ENCODE results near the gene TOX2. TPM values are rescaled to one million over a fixed set of nuclear protein-coding genes. Genes with fewer than 3 reads are reported as not detected.

Gene TOX2
- total RNA-seq, 1 experiment from 2014 or later = 0.06 TPM

GRCh38 chr20:43975096-43975768 lies 60.6 kb downstream of the TOX2 start:
- DNase-seq (ENCODE audit: low read depth) = peak; percentile 67

DNA sequence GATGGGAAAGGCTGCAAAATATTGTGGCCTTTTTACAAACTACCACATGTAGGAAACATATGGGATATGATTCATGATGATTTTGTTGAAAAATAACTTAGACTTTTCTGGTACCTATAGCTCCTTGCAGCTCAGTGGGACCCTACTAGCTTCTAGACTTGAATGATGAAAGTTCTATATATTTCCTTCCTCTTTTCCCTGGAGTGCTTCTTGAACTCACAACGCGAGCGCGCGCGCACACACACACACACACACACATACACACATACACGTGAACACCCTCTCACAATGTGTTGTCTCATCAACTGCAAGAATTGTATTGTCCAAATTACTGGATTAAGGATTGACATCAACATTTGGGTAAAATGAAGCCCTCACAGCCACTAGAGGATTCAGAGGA lies 61.9 kb downstream of the TOX2 start:
- no peak for DNase-seq (ENCODE audit: low read depth)

DNA sequence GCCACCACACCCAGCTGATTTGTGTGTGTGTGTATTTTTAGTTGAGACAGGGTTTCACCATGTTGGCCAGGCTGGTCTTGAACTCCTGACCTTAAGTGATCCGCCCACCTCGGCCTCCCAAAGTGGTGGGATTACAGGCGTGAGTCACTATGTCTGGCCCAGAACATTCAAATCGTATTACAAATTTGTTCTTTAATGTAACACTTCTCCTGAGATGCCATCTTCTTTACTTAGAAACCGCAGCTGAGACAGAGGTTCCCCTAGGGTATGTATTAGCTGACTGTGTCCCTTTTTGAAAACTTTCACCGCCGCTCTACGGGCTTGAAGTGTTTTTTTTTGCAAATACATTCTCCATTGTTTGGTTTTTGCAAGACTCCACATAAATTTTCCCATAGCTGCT lies 62.6 kb downstream of the TOX2 start:
- peak; percentile 41 for DNase-seq (ENCODE audit: low read depth)

DNA sequence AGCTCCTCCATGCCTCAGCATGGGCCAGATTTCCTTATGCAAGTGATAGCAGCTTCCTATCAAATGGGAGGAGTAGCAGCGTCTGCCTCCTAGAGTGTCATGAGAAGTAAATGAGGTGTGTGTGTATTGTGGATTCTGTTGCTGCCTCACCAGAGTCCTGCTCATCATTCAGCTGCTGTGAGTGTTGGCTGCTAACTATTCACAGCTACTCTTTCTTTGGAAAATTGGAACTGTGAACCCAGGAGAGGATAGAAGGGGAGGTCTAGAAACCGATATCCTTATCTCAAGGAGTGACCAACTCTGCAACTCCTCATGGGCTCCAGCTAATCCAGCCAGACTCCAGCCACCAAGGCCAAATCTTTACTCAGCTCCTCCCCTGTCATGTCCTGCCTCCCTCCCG lies 63.3 kb downstream of the TOX2 start:
- no peak for DNase-seq (ENCODE audit: low read depth)

GRCh38 chr20:43979576-43980105 lies 65.0 kb downstream of the TOX2 start:
- DNase-seq (ENCODE audit: low read depth) = no peak

DNA sequence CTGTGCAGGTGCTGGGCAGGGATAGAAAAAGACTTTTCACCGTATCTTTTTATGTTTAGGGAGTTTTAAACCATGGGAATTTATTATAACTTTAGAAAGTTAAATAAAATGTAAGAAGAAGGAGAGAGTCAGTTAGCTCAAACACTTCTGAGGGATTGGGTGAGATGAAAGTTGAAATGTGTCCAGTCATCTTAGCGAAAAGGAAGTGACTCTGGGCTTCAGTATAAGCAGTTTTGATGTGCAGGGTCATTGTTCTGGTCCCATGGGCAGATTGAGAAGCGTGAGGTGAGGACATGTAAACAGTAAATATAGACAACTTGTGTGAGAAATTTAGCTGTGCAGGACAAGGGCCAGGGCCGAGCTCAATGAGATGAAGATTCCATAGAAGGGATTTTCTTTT lies 66.9 kb downstream of the TOX2 start:
- DNase-seq (ENCODE audit: low read depth) = no peak

DNA sequence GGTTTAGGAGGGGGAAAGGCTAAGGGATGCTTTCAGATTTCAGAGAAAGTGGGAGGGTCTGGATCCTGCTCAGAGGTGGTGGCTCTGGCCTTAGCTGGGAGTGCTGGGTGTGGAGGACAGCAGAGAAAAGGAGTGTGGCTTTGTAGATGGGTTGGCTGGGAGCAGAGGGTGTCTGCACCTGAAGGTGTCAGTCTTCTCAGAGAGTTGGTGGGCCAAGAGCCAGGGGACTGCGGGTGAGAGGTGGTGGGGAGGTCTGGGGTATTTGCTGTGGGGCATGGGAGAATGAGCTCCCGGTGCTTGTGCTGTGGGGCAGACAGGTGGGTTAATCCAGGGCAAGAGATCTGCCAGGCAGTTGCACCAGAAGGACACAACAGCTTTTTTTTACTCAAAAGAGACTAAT lies 67.4 kb downstream of the TOX2 start:
- DNase-seq (ENCODE audit: low read depth) = no peak

GRCh38 chr20:43982886-43983285 lies 68.2 kb downstream of the TOX2 start:
- no peak for DNase-seq (ENCODE audit: low read depth)

DNA sequence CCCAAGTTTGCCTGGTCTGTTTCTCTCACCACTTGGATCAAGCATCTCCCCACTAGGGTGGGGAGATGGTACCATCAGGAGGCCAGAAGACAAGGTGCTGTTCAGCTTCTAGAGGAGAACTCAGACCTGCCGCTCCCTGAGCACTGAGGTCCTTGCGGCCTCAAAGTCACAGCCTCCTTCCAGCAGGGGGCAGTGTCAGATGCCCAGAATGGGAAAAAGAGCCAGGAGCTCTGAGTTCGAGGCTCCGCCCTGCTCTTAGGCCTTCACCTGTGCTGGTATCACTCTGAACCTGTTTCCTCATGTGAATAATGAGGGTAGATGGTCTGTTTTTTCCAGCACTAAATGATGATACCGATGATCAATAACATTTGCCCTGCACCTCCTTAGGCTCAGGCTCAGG lies 68.7 kb downstream of the TOX2 start:
- no peak for DNase-seq (ENCODE audit: low read depth)

DNA sequence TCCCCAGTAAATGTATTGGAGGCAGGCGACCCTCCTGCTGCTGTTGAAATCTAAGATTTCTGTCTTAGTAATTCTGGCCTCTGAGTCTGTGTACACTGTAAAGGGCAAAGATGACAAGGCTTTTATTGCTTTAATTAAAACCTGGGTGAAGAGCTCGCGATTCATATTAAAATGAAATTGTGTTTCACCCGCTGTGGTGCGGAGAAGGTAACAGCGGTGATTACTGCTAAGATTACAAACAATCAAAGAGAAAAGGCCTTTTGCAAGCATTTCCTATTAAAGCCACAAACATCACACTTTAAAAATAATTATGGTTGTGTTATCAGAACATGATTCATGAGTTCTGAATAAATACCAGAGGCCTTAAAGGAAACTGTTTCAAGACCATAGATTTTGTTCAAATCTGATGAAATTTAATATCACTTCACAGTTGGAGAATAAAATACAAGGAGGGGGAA lies 69.3 kb downstream of the TOX2 start:
- DNase-seq (ENCODE audit: low read depth) = no peak

- no peak for DNase-seq (ENCODE audit: low read depth)
These were observed 69.9 kb downstream of the TOX2 start for GRCh38 chr20:43984587-43984986.

DNA sequence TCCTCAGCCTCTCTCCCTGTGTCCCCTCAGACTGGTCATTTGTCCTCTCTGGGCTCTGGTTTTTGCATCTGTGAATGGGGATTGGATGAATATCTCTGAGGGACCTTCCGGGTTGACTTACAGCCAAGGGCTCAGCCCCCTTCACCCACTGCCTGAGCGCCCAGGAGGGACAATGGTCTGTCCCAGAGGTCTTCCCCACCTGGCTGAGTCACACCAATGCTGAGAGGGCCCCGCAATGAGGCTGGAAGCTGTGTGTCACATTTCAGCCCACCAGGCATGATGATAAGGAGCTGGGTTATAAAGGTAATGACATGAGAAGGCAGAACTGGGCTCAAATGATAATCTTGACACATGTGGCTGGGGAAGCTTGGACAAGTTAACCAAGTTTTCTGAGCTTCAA lies 70.5 kb downstream of the TOX2 start:
- DNase-seq (ENCODE audit: low read depth) = no peak

DNA sequence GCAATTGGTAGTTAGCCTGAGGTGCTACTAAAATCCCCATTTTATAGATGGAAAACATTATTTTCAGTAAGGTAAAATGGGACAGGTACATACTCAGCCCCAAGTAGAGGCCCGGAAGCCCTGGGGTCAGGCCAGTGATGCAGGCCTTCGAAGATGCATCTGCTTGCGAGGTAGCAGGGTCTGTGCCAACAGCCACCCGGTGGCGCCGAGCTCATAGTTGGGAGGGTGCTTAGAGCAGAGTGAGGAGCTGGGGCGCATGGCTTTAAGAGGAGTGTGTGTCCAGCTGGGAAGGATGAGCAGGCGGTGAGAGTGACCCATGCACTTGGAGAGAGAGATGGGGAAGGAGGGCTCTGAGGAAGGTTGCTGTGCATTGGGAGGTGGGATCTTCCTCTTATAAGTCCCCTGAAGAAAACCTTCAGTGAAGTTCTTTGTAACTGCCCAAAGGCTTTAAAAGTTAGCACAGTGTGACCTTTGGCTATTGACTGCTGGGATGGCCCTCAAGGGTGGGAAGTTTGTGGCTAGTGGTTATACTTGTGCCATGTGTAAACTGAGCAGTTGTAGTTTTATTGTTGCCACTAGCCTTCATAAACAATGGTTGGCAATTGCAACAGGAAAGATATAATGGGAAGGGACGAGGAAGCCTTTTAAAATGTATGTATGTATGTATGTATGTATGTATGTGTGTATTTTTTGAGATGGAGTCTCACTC lies 71.1 kb downstream of the TOX2 start:
- no peak for DNase-seq (ENCODE audit: low read depth)

GRCh38 chr20:43987018-43987417 lies 72.4 kb downstream of the TOX2 start:
- no peak for DNase-seq (ENCODE audit: low read depth)

- peak; percentile 33 for DNase-seq (ENCODE audit: low read depth)
These were observed 72.9 kb downstream of the TOX2 start for GRCh38 chr20:43987531-43987930.

- DNase-seq (ENCODE audit: low read depth) = no peak
These were observed 73.8 kb downstream of the TOX2 start for GRCh38 chr20:43988451-43988850.

GRCh38 chr20:43988867-43989266 lies 74.2 kb downstream of the TOX2 start:
- peak; percentile 46 for DNase-seq (ENCODE audit: low read depth)

- no peak for DNase-seq (ENCODE audit: low read depth)
These were observed 76.6 kb downstream of the TOX2 start for GRCh38 chr20:43991261-43991660.

GRCh38 chr20:43991982-43992381 lies 77.3 kb downstream of the TOX2 start:
- DNase-seq (ENCODE audit: low read depth) = no peak

DNA sequence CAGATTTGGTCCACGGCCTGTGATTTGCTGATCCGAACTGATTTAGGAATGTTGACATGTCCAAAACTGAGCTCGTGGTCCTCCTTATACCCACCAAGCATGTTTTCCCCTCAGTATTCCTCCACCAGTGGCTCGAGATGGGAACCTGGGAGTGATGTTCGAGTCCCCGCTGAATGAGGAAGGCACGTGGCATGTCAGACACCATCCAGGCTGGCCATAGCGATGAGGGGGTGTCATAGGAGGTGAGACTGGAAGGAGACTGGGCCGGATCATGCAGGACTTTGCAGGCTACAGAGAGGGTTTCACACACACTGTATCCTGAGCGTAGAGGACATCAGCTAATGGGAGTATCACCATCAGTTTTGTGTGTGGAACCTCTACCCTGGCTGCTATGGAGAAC lies 78.2 kb downstream of the TOX2 start:
- DNase-seq (ENCODE audit: low read depth) = no peak

DNA sequence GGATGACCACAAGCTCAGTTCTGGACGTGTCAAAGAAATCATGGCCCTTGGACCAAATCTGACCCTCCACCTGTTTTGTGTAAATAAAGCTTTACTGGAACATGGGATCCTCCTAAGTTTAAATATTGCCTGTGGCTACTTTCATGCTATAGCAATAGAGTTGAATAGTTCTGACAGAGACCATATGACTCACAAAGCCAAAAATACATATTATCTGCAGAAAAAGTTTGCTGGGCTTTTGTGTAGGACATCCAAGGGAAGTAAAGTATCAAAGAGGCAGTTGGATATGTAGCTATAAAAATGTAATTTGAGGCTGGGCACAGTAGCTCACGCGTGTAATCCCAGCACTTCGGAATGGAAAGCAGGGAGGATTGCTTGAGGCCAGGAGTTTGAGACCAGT lies 78.9 kb downstream of the TOX2 start:
- DNase-seq (ENCODE audit: low read depth) = no peak

DNA sequence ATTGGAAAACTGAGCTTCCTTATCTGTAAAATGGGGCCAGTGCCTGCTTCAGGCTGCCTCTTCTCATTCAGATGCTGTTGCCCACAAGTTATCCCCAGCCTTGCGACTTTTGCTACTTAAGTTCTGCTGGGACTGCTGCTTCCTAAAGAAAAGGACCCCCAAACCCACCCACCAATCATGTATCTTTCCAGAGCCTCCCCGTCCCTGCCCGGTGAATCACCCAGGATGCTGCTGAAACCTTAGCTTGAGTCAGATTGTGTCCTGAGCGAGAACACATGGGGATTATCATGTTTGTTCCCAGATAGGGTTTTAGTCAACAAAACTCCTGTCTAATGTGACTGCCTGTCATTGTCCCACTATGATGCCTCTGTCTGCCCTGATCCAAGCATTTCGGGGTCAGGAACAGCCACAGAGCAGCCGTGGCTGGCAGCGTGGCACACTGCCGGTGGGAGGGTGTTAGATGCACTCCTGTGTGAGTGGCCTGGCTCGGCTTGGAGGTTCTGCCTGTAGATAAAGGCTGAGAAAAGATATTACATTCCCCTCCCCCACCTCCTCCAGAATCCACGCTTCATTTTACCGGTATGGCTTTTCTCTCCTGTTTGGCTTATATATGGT lies 79.9 kb downstream of the TOX2 start:
- DNase-seq (ENCODE audit: low read depth) = peak; percentile 17

- DNase-seq (ENCODE audit: low read depth) = no peak
These were observed 81.0 kb downstream of the TOX2 start for GRCh38 chr20:43995645-43996044.
